ENCODE data around the gene FBXW5.

- no peak for TF ChIP-seq CTCF (IDR thresholded peaks at IDR 0.05; ENCODE audit: low read depth, low read length)
- TF ChIP-seq EZH2phosphoT487 (IDR thresholded peaks at IDR 0.05; ENCODE audit: low read depth) = no peak
Observed at GRCh38 chr9:136896027-136896426, 48.5 kb downstream of the FBXW5 start.
